Suprapubic skin (tissue), 3 donors: Measurements from ENCODE around the gene SPP1.
"Not testable (repeated sequence)": the region's sequence is repeated elsewhere in the genome, so short reads cannot be mapped to it uniquely, and the experiment has no call there.

ENCODE experiments used
- EP300 ChIP-seq: sonication (generic); formaldehyde crosslinking; IDR thresholded peaks from one replicate; pipeline ENCODE4 v1.6.1; 2017; ENCODE audit warnings: antibody characterized with exemption
- TF ChIP-seq, protein P1 (sequence below), 2 donors: fragments of 200-600 bp in 1 of 2; fragments of 450-650 bp in 1 of 2; sonication (generic) in 1 of 2; IDR thresholded peaks; one replicate each; pipeline ENCODE4 v1.5.1; 2016 to 2019; ENCODE audit warnings: antibody characterized with exemption in 2 of 2, mild to moderate bottlenecking in 1 of 2, moderate library complexity in 1 of 2

DNA sequence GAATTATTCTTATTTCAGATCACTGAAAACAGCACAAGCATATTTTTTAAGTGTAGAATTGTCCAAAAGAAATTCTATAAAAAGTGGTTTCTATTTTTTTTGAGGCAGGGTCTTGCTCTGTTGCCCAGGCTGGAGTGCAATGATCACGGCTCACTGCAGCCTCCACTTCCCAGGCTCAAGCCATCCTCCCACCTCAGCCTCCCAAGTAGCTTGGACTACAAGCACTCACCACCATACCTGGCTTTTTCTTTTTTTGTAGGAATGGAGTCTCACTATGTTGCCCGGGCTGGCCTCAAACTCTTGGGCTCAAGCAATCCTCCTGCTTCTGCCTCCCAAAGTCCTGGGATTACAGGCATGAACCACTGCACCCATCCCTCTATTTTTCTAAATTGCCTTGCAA lies 34.7 kb upstream of the SPP1 start:
- TF ChIP-seq, protein P1, sequence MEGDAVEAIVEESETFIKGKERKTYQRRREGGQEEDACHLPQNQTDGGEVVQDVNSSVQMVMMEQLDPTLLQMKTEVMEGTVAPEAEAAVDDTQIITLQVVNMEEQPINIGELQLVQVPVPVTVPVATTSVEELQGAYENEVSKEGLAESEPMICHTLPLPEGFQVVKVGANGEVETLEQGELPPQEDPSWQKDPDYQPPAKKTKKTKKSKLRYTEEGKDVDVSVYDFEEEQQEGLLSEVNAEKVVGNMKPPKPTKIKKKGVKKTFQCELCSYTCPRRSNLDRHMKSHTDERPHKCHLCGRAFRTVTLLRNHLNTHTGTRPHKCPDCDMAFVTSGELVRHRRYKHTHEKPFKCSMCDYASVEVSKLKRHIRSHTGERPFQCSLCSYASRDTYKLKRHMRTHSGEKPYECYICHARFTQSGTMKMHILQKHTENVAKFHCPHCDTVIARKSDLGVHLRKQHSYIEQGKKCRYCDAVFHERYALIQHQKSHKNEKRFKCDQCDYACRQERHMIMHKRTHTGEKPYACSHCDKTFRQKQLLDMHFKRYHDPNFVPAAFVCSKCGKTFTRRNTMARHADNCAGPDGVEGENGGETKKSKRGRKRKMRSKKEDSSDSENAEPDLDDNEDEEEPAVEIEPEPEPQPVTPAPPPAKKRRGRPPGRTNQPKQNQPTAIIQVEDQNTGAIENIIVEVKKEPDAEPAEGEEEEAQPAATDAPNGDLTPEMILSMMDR (IDR thresholded peaks at IDR 0.05): not testable (repeated sequence)
- not testable (repeated sequence) for TF ChIP-seq EP300
